Esophagus squamous epithelium (tissue), 5 donors: Measurements from ENCODE around the gene GALNT2. TPM values are rescaled to one million over a fixed set of nuclear protein-coding genes. Genes with fewer than 3 reads are reported as not detected.
A peak's percentile ranks its signal among the peaks of the same experiment; 100 is the strongest.

Source experiments
- DNase-seq: peaks from one replicate; lab custom pipeline; 2025; lab: John Stamatoyannopoulos, UW
- H3K27ac ChIP-seq, 4 donors: fragments of 200-600 bp; sonication (generic); one replicate each; pipeline ENCODE4 v1.5.1; 2016 to 2019; ENCODE audit warnings: mild to moderate bottlenecking in 1 of 4
- H3K27me3 ChIP-seq, 4 donors: fragments of 200-600 bp; sonication (generic); 1 replicate in 3 of 4; 2 replicates in 1 of 4; pipeline versions ENCODE4 v1.5.1 to v1.6.0; 2017 to 2021; ENCODE audit warnings: antibody characterized with exemption in 1 of 4
- H3K36me3 ChIP-seq, 3 donors: fragments of 200-600 bp; sonication (generic); one replicate each; pipeline ENCODE4 v1.5.1; 2016 to 2019
- H3K4me1 ChIP-seq, 3 donors: fragments of 200-600 bp; sonication (generic); one replicate each; pipeline ENCODE4 v1.5.1; 2017 to 2019
- H3K4me3 ChIP-seq, 4 donors: fragments of 200-600 bp; sonication (generic); 1 replicate in 3 of 4; 2 replicates in 1 of 4; pipeline ENCODE4 v1.5.1; 2016 to 2019; ENCODE audit warnings: mild to moderate bottlenecking in 2 of 4, moderate library complexity in 1 of 4
- H3K9me3 ChIP-seq, 3 donors: fragments of 200-600 bp; sonication (generic); one replicate each; pipeline ENCODE4 v1.5.1; 2016 to 2019
- CTCF ChIP-seq, 6 experiments: fragments of 450-650 bp in 4 of 6; fragments of 200-600 bp in 2 of 6; sonication (generic) in 2 of 6; IDR thresholded peaks; one replicate each; pipeline ENCODE4 v1.5.1; 2016 to 2019; ENCODE audit warnings: antibody characterized with exemption in 6 of 6, mild to moderate bottlenecking in 4 of 6, moderate library complexity in 4 of 6
- POLR2A ChIP-seq, 4 donors: fragments of 450-650 bp; IDR thresholded peaks; one replicate each; pipeline ENCODE4 v1.6.1; 2017; ENCODE audit warnings: antibody characterized with exemption in 4 of 4, mild to moderate bottlenecking in 4 of 4, moderate library complexity in 3 of 4
- WGBS, 2 donors: methylation state at CpG; one replicate each; pipeline ENCODE4 v1.1.5; 2018; 5-methylcytosine and 5-hydroxymethylcytosine counted together
- intact Hi-C: fragments of 100-400 bp; cut with DNase I; formaldehyde crosslinking; loops from one replicate; pipeline ENCODE4 v1.15.0; 2022
- total RNA-seq, 4 donors: library from RNA; depleted of rRNA; stranded (reverse); fragments of >200 nt; gene quantifications; one replicate each; pipeline ENCODE4 v1.1.0, GENCODE V29; 2016
- donor health status: DM: yes; HTN: yes; CAD: no.

Gene GALNT2
- total RNA-seq, 4 donors from 2014 or later, result 25.8 to 36.2 (median 31.0) TPM

GRCh38 chr1:230095938-230096337 is 28.9 kb downstream of the GALNT2 start:
- no peak for TF ChIP-seq POLR2A (IDR thresholded peaks at IDR 0.05)
- TF ChIP-seq CTCF (IDR thresholded peaks at IDR 0.05), result no peak
- H3K9me3 ChIP-seq, result no peaks in the 10 kb centered on the region
- no peaks in the 10 kb centered on the region for H3K27me3 ChIP-seq
- 84 to 90% methylated on average over 4 to 5 of the region's 5 CpGs for WGBS, 2 donors
- no peak overlapping the region for H3K4me3 ChIP-seq
- no peak overlapping the region for H3K27ac ChIP-seq
- peaks cover 0 to 12% (median 6%) of the 10 kb centered on the region in 3 donors for H3K4me1 ChIP-seq
- intact Hi-C loops, result no loop called here
- H3K36me3 ChIP-seq, result peaks cover 0 to 7% (median 0%) of the 10 kb centered on the region in 3 donors
- DNase-seq, result no peak

GRCh38 chr1:230097370-230097769 is 30.3 kb downstream of the GALNT2 start:
- Histone ChIP-seq H3K27me3 (no peaks in the 10 kb centered on the region), H3K4me3 (no peak overlapping the region), H3K4me1 (peaks cover 2 to 14% (median 6%) of the 10 kb centered on the region in 3 donors), H3K36me3 (no peaks in the 10 kb centered on the region), H3K9me3 (no peaks in the 10 kb centered on the region), H3K27ac (no peak overlapping the region)
- no peak for TF ChIP-seq POLR2A (IDR thresholded peaks at IDR 0.05)
- TF ChIP-seq CTCF (IDR thresholded peaks at IDR 0.05), result no peak
- no peak for DNase-seq
- intact Hi-C loops, result no loop called here
- 96 to 99% methylated on average over 4 of the region's 4 CpGs for WGBS, 2 donors

GRCh38 chr1:230098723-230099122 is 31.7 kb downstream of the GALNT2 start:
- H3K4me1 ChIP-seq, result peaks cover 7 to 21% (median 8%) of the 10 kb centered on the region in 3 donors
- no peaks in the 10 kb centered on the region for H3K9me3 ChIP-seq
- intact Hi-C loops, result no loop called here
- H3K4me3 ChIP-seq, result no peak overlapping the region
- H3K27me3 ChIP-seq, result no peaks in the 10 kb centered on the region
- TF ChIP-seq CTCF (IDR thresholded peaks at IDR 0.05) (no peak), POLR2A (IDR thresholded peaks at IDR 0.05) (no peak)
- no peak for DNase-seq
- H3K36me3 ChIP-seq, result no peaks in the 10 kb centered on the region
- 88 to 89% methylated on average over 6 to 8 of the region's 8 CpGs for WGBS, 2 donors
- H3K27ac ChIP-seq, result no peak overlapping the region

- Histone ChIP-seq H3K4me1 (peaks cover 14 to 28% (median 15%) of the 10 kb centered on the region in 3 donors), H3K27ac (no peak overlapping the region), H3K9me3 (no peaks in the 10 kb centered on the region), H3K4me3 (no peak overlapping the region), H3K36me3 (no peaks in the 10 kb centered on the region), H3K27me3 (no peaks in the 10 kb centered on the region)
- intact Hi-C loops, result no loop called here
- WGBS, 2 donors, result 0 to 20% methylated on average over 1 of the region's 1 CpG
- no peak for DNase-seq
- TF ChIP-seq CTCF (IDR thresholded peaks at IDR 0.05) (no peak), POLR2A (IDR thresholded peaks at IDR 0.05) (no peak)
Measured at GRCh38 chr1:230099465-230099864, 32.4 kb downstream of the GALNT2 start.

GRCh38 chr1:230100932-230101331 is 33.9 kb downstream of the GALNT2 start:
- no peak for TF ChIP-seq POLR2A (IDR thresholded peaks at IDR 0.05)
- TF ChIP-seq CTCF (IDR thresholded peaks at IDR 0.05), result no peak
- no peaks in the 10 kb centered on the region for H3K36me3 ChIP-seq
- peak overlapping the region in 3 of 4 donors; percentile 41 to 69 (median 60) for H3K27ac ChIP-seq
- intact Hi-C loops, result no loop called here
- no peak overlapping the region for H3K4me3 ChIP-seq
- no peaks in the 10 kb centered on the region for H3K9me3 ChIP-seq
- DNase-seq, result no peak
- H3K4me1 ChIP-seq, result peaks cover 28 to 43% (median 28%) of the 10 kb centered on the region in 3 donors
- H3K27me3 ChIP-seq, result no peaks in the 10 kb centered on the region
- WGBS, 2 donors, result 86 to 89% methylated on average over 3 of the region's 3 CpGs
